Fibroblast of skin of scalp (primary cell): ENCODE data around the gene SFR1.
"Not testable (repeated sequence)": the region's sequence is repeated elsewhere in the genome, so short reads cannot be mapped to it uniquely, and the experiment has no call there.

Experiments used
- DNase-seq: peaks from one replicate; pipeline ENCODE4 v3.0.0-alpha.2; 2013

Gene SFR1

DNA sequence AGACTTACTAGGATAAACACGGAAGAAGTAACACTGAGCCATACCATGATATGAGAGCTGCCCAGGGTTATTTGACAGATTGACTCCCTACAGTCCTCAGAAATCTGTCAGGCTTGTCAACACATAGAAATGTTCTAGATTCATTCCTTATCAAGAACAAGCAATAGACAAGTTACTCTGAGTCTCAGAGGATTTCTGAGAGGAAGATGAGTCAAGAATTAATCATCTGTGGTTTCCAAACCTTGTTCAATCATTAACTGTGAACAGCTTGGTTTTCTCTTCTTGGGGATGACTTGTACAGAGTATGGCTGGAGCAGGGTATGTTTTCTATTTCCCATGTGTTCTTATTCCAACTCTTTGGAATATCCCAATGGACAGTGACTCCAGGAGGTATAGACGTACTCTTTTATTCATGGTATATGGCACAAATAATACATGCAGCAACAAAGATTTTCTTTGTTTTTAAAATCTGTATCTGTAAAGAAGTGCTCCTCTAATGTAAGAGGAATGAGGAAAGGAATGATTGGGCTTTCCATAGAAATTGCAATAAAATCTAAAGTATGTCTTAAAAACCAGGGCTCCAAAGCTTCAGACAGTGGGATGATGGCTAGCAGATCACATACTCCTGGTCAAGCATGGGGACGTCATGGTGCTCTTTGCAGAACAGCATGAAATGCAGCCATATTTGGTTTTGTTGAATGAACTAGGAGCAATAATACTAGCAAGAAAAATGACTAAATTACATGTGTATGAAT is 11.9 kb upstream of the SFR1 start:
- DNase-seq: peak; percentile 94

DNA sequence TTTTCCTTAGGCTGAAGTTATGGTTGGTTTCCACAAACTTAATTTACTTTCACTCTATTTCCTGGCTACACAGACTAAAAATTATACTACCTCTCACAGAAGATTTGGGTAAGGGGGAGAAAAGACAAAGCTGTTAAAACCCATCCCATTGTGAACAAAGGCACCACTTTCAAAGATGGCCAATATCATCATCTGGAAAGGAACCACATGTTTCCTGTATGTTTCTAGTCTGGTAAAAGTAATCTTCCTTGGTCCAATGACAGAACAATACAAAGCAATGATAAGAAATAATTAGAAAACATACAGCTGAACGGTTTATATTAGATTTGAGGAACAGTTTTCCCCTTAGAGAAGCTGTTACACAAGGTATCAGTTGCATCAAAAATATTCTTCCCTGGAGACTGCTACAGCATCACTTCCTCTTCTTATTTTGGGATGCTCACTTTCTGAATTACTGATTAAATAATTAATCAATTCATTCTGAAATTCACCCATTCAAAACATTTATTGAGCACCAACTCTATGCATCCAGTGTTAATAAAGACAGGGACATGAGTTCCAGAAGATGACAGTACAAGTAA is 8.5 kb upstream of the SFR1 start:
- no peak for DNase-seq

DNA sequence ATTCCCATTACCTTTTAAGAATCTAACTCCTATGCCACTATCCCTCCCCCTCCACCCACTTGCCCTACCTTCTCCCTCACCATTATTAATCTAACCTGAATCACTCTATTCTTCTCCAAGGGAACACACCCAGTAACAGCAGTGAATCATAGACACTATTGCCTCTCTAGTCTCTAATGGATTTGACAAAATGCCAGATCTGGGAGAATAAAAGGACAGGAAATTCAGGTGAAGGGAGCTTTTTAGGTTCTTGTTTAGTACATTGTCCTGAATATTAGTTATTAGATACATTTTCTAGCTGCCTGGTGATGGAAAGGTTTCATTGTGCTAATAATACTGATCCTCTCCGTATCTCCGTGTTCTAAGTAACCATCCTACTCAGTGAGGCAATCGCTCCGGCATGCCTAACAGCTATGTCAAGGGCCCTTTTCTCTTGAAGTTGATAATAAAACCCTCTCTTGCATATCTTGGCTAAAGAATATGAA is 4.1 kb upstream of the SFR1 start:
- DNase-seq: no peak

DNA sequence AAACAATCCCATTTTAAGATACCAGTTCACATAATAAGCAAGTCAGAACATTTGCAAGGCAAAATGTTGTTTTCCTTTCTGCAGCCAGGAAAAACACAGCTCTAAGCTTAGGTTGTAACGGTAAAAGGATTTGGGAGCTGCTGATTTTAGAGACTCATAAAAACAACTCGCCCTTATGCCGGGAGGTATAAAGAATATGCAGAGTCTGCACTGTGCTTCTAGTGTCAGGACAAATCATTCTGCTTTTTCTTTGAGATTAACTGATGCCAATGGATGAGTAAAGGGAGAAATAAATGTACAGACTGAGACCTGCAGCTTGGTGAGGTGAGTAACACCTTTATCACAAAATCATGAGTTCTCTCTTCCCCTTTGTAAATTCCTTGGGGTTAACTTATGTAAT is 2.0 kb upstream of the SFR1 start:
- no peak for DNase-seq

DNA sequence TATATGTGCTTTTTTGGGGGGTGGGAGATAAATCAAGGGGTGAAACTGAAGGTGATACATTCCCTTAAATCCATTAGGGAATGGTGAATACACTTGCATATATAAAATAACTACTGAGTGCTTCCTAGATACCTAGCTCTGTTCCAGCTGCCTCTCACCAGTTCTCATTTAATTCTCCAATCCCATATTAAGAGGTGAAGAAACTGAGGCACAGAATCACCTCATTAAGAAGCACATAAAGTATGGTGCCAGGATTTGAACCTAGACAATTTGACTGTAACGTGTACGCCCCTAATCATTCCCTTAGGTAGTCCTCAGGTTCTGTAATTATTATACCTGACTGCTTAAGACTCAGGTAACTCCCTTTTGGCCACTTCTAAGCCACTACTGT is 1.5 kb upstream of the SFR1 start:
- no peak for DNase-seq

DNA sequence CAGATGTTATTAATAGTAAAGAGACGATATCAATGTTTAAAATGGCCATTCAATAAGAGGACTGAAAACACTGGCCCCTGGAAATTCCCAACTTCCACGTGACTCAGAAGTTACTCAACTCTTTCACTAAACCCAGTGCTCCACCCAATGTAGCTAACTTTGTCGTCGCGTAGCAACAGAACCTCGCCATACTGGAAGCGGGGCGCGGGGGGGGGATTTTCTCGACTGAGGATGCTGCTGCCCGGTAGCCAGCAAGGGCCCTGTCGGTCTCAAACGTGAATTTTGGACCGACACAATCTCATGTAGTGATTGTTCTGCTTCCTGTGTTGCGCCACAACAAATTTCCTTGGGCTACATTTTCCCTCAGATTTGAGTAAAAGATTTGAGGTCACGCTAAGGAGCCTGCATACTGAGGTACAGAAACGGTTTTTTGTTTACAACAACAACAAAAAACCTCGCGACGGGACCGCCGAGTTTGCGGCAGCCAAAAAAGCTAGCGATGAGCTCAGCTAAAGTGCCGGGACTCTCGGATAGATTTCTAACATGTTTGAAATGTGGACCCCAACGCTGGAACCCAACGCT is 977 bp upstream of the SFR1 start:
- DNase-seq: peak; percentile 94

DNA sequence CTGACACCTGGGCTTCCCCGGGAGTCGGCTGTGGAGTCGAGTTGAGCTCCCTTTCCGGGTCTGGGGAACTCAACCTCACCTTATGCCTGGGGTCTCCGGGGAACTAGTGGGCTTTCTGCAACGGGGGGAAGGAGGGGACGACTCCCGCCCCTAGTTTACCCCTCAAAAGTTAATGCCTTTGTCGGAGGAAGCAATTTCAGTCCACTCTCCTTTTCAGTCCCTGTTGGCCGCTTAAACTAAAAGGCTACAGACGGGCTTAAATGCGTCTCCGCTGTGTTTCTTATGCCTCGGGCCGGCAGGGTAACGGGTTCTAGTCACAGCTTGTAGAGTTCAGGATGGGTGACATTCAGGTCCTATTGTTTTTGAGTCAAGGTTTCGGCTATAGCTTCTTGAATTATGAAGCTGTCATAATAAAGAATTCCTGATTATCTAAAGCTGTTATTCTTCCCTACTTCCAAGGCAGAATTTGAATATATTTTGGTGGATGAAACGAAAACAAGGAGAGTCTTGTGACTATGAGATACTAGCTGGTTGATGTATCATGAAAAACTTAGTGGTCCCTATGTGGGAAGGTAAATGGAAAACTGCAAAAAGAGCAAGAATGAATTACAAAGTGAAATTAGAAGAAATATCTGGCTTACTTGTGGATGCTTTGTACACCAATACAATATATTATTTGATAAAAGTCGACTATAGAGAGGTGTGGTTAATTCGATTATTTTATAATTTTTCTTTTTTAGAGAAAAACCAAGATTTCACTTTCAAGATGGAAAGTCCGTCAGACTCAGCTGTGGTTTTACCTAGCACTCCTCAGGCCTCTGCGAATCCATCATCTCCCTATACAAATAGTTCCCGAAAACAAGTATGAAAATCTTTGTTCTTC is 495 bp downstream of the SFR1 start:
- no peak for DNase-seq

DNA sequence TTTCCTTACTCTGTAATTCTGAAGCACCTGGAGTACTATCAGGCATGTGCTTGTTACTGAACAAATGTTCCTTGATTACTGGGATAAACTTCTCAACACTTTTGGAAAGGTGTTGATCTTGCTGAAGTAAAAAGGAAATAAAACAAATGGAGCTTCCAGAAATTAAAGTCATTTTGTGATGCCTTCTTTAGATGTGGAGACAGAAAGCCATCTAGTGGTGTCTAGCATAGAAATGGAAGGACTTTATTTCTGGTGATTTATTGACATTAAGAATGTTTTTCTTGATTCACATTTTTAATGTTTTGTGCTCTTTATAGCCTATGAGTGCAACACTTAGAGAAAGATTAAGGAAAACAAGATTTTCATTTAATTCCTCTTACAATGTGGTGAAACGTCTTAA is 1.4 kb downstream of the SFR1 start:
- peak; percentile 33 for DNase-seq

DNA sequence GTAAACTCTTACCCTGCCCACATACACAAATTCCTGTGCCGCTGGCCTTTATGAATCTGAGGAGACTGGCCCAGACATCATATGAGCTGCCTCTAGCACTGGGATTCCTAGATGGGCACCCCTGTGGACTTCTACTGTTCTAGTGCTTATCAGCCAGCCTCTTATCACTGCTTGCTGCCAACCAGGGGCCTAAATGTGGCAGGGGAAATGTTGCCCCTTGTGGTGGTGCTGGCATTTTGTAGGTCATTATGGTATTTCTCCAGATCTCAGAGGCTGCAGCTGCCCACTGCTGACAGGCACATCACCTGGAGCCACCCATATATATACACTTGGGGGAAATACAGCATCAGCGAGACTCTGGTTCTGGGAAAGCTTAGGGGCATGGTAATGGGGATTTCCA is 5.4 kb downstream of the SFR1 start:
- no peak for DNase-seq

DNA sequence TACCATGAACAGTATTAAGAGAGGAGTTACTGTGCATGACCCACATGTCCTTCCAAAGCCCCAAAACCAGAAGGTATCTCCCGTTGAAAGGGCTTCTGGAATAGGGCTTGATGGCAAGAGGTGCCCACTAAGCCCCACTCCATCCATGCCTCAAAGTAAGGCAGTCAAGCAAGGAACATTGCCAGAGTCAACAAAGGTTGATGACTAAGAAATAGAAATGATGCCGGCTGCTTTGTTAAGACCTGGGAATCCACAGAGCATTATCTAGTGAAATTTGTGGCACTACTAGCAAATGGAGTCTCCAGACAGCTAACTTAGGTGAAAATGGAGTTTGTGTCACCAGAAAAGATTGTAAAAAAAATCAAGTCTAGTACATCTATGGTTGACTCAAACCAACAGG is 6.2 kb downstream of the SFR1 start:
- peak; percentile 31 for DNase-seq

DNA sequence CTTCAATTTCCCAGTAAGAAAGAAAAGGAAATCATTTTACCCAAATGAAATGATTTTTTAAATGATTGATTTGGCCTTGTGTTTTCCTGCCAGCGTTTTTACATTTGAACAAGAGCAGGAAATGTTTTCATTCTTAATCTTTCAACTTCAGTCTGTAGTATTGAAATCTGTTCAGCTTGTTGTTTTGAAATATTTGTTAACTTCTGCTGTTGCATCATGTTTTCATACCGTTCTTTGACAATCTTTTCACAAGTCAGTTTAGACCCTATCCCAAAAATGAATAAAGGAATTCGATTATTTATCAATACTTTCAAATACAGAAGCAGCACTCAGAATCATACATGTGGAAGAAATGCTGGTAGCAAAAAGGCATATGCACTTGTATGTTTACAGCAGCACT is 8.1 kb downstream of the SFR1 start:
- DNase-seq: no peak

DNA sequence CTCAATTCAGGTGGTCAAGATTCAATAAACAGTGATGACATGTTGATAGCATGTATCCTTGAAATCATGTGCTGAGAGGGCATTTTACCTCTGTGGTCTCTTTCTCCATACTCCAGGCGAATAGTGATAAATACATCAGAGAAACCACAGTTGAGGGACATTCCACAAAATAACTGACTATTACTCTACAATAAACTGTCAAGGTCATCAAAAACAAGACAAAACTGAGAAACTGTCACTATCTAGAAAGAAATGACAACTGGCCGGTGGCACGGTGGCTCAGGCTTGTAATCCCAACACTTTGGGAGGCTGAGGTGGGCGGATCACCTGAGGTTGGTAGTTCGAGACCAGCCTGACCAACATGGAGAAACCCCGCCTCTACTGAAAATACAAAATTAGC is 16.2 kb downstream of the SFR1 start:
- DNase-seq: no peak

DNA sequence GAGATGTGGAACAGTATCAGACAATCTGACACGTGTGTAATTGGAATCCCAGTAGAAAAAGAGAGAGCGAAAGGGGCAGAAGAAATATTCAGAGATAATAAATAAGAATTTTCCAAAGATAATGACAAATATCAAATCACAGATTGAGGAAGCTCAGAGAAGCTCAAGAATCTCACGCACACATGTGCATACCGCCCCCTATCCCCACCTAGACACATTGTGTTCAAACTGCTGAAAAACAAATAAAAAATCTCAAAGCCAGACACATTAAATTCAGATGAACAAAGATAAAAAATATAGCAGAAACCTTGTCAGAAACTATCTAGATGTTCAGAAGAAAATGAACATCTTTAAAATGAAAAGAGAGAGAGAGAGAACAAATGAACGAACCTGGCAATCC is 17.2 kb downstream of the SFR1 start:
- DNase-seq: no peak

DNA sequence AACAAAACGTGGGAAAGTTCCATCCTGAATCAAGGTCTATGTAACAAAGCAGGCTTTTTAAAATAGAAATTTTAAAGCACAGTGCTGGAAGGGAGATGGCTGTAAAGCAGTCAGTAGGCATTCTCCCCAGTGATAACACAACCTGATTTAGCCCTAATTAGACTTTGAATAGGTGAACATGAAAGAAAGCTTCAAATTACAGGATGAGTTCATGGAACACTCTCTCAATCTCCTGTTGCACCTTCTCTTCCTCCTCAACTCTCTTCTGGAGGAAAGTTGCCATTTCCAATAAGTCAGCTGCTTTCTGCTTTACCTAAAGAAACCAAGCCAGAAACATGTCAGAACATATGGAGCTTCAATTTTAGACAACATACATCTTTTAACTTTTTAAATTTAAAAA is 20.1 kb downstream of the SFR1 start:
- no peak for DNase-seq

DNA sequence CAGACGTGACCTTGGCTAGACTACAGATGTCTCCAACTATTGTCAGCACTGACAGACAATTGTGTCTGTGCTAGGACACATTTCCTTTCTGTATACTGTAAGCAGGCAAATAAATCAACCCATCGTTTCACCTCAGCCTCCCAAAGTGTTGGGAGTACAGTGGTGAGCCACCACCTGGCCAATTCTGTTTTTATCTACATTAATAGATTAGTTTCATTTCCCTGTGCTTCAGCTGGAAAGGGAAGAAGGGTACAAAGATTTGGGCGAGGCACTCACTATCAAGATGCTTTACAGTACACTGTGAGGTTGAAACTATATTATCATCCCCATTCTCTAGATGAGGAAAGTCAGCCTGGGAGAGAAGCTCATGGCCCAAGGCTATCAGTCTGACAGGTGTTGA is 21.9 kb downstream of the SFR1 start:
- no peak for DNase-seq

DNA sequence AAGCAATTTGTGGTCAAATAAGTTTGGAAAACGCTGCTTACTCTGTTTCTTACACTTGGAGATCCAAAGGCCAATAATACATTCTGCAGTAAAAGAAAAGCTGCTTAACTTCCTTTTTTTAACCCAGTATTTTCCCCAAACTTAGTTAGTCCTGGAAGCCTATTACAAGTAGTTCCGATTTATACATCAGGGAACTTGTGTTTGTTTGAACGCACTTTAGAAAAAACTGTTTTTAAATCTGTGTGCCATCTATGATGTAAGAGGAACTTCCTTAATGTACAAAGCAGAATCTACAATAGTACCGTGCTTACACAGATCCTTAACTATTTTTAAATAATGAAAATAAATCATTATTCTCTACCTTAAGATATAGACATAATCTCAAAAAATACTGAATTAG is 23.0 kb downstream of the SFR1 start:
- DNase-seq: no peak

DNA sequence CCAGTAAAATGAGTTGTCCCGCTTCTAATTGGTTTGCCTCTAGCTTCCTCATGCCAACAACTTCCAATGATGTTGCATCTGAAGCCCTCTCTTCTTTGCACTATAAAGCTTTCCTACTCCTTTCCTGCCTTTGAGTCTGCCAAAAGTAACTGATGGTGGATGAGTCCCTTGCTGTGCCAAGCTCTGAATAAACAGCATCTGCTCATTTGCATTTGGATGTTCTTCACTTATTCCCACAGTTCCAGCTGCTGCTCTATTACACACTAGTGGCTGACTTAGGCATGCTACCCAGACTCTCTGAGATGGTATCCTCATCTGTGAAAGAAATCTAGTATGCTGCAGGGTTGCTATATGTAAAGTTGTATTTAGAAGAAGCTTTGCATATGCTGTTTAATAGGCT is 24.9 kb downstream of the SFR1 start:
- no peak for DNase-seq

DNA sequence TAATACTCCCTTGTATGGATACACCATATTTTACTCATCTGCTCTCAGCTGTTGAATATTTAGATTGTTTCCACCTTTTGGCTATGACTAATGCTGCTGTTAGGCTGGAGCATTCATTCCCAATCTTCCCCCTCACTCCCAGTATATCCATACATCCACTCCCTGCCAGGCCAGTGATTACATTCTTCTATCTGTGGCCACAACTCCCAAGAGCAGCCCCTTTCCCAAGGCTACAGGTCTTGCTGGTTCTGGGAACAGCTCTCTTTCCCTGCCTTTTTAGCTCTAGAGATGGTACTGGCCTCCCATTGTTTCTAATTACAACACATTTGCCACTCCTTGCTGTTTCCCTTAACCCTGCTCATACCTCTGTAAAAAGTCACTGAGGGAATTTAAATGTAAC is 28.2 kb downstream of the SFR1 start:
- DNase-seq: peak; percentile 70

DNA sequence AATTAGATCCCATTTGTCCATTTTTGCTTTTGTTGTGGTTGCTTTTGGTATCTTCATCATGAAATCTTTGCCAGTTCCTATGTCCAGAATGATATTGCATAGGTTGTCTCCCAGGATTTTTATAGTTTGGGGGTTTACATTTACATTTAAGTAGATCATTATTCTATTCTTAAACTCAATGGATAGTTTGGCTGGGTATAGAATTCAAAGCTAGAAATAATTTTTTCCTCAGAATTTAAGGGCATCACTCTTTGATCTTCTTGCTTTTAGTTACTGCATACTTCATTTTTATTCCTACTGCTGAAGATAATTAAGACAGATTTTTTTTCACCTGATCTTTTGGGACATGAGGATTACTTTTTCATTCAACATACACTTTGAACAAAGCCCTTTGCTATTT is 29.8 kb downstream of the SFR1 start:
- no peak for DNase-seq

DNA sequence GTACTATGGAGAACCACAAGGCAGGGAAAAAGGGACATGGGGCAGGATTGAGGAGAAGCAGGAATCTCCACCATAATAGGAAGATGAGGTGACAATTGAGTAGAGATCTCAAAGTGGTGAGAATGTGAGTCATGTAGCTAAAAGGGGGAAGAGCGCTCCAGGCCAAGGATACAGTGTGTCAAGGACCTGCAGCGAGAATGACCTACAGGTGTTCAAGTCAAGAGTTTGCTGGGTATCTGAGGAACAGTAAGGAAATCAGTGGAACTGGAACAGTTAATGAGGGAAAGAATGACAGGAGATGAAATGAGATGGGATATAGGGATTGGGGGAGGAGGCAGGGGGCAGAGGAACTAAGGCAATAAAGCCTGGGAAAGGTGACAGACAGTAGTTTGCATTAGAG is 33.6 kb downstream of the SFR1 start:
- DNase-seq: no peak

DNA sequence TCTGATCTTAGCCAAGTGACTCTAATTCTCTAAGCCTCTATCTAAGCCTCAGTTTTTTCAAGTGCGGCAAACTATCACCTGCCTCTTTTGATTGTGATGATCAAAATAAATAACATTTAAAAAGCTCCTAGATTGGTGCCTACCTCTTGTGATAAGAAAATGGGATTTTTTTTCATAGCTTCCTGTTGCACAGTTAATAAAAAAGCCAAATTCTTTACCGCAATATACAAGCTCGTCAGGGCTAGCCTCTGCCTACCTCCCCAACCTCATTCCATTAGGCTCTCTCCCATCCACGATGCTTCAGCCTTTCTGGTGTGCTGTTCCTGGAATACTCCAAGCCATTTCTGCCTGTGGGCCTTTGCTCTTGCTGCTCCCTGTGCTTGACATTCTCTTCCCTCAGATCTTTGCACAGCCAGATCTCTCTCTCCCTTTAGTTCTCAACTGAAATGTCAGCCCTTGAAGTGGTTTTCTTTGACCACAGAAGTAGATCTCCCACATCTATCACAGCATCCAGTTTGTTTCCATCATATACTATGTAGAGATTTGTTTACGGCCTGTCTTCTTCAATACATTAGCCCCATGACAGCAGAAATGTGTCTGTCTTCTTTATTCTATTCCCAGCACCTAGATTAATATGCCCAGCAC is 48.8 kb downstream of the SFR1 start:
- no peak for DNase-seq

DNA sequence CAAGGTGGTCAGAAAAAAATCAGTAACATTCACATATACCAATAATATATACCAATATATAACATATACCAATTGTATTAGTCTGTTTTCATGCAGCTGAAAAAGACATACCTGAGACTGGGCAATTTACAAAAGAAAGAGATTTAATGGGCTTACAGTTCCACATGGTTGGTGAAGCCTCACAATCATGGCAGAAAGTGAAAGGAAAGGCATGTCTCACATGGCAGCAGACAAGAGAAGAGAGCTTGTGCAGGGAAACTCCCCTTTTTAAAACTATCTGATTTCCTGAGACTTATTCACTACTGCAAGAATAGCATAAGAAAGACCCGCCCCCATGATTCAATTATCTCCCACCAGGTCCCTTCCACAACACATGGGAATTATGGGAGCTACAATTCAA is 52.2 kb downstream of the SFR1 start:
- not testable (repeated sequence) for DNase-seq
